GM10266 (cell line): ENCODE measurements around the gene EXOC3.

Experiments
- DNase-seq: peaks from one replicate; pipeline ENCODE4 v3.0.0; 2012; ENCODE audit errors: extremely low spot score
- CTCF ChIP-seq: IDR thresholded peaks from 2 replicates; pipeline ENCODE4 v1.5.1; 2012; ENCODE audit warnings: mild to moderate bottlenecking, low read depth; ENCODE audit not compliant: control insufficient read depth, insufficient read depth; ENCODE audit errors: missing control alignments

The EXOC3 gene

GRCh38 chr5:455806-456205 lies 12.8 kb downstream of the EXOC3 start:
- no peak for TF ChIP-seq CTCF
- DNase-seq, result no peak

DNA sequence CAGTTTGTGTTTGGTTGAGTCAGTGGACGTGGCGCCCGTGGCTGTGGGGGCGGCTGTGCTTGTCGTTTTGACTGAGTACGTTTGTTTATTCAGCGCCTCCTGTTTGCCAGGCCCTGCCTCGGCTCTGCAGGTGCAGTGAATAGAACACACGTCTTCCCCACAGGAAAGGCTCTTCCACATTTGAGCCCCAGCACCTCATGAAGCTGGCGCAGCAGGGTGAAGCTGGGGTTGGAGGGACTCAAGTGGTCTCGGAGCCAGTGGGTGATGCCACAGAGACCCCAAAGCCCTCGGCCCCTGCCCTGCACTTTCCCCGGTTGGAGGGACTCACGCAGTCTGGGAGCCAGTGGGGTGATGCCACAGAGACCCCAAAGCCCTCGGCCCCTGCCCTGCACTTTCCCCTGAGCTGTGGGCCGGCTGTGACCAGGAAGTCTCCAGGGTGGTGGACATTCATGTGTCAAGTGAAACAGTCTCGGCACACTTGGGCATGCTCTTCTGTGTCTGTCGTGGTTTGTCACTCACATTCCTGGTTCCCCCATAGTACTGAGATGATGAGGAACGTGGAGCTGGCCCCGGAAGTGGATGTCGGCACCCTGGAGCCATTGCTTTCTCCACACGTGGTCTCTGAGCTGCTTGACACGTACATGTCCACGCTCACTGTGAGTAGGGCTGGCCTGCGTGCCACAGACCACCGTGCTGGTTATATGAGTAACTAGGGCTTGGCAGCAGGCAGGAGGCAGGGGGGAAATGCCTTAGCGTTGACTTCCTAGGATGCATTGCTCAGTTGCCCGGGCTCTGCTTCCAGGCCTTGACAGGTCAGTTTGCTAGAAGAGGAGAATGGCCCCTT lies 13.6 kb downstream of the EXOC3 start:
- DNase-seq, result no peak
- TF ChIP-seq CTCF, result no peak

DNA sequence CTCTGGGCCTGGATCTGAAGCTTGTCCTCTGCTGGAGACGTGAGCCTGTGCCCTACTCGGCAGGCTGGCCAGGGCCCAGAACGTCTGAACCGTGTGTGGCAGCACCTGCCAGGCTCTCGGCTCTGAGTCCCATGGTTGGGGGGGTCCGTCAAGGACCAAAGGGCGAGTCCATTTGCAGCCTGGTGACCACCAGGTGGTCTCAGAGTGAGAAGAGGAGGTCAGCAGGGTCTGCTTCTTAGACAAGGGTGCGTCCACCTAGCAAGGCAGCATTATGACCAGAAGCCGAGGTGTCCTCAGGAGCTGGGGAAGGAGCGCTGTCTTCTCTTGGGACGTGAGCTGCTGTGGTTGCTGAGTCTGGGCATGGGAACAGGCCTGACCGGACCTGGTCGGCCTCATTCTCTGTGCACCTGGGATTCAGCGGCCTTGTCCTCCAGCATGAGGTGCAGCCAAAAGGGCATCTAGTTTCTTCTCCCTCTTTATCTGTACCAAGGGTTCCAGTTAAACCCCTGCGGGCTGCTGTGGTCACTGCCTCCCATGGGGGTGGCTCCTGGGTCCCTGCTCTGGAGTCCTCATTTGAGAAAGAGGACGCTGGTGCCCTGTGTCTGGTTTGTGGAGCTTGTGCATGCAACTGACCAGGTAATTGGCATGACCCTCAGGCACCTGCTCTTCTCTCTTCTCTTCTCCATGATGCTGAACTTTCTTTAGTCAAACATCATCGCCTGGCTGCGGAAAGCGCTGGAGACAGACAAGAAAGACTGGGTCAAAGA lies 14.4 kb downstream of the EXOC3 start:
- no peak for DNase-seq
- TF ChIP-seq CTCF, result no peak

DNA sequence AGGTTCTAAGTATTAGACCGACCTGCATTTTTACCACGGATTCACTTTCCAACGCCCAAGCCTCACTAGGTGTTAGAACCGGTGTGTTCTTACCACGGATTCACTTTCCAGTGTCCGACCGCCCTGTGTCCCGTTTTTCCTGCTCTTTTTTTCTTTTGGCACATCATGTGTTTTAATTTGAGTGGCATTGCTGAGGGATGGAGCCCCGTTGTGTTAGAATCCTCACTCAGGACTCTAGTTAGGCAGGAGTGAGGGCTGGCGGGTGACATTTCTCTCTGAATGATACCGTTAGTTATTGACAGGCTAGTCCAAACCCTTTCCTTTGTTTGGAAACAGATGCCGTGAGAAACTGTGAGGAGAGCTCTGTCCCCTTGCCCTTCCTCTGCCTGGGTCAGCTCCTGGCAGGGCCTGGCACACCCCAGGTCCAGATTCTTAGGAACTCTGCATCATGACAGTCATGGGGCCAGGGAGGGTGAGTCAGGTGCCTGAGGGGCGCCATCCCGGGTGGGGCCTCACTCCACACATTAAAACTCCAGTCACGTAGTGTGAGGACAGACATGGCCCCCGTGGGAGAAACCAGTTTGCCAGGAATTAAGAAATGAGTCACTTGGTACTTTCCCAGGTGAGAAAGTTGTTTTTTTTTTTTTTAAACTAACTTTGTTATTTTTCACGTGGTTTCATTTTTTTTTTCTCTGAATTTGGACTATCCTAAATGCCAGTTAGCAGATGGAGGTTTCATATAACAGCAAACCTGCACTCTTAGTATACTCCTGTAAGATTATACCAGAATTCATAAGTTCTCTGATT lies 15.8 kb downstream of the EXOC3 start:
- no peak for TF ChIP-seq CTCF
- peak; percentile 73 for DNase-seq

DNA sequence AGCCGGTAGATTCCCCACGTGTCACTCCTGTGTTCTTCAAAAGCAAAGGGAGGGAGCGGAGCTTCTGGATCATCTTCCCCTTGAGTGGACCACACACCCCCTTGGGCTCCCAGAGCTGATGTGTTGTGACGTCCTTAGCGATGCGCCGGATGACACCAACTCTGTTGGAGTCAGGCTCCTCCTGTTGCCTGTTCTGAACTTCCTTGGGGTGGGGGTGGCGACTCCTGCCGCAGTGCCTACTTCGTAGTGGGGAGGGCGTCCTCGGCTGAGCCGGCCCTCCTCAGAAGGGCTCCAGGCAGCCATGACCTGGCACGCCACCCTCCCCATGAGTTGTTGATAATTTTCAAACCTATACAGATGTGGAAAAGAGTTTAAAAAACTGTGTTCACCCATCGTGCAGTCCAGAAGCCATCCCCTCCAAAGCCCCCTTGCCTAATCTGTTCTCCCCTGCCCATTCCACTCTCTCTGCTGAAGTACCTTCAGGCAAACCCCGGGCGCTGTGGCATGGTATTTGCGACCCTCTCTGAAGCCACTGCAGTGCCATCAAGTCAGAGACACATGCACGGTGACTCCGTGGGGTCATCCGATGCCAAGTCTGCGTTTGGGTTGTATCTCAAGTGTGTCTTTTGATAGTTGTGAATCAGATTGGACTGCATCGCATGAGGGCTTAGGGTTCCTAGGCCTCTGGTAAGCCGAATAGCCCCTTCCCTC lies 16.7 kb downstream of the EXOC3 start:
- DNase-seq, result no peak
- no peak for TF ChIP-seq CTCF

DNA sequence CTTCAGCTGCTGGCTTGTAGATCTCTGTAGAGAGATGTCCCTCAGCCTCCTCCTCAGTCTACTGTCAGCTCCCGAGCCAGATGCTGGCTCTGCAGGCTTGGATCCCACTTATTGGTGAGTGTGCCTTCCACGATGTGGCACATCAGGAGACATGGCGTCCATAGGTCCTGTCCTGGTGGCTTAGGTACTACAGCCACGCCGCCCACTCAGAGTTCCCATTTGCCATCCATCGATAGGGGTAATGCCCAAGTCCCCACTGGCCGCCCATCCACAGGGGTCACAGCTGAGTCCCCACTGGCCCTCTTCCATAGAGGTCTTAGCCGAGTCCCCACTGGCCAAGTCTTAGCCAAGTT lies 17.3 kb downstream of the EXOC3 start:
- DNase-seq, result no peak
- TF ChIP-seq CTCF, result no peak
